ENCODE data around the gene CHMP4A. TPM values are rescaled to one million over a fixed set of nuclear protein-coding genes. Genes with fewer than 3 reads are reported as not detected.

The CHMP4A gene
- total and polyA plus RNA-seq, 9 of the 15 experiments (the other 6 are each of a cell fraction or from before 2014, with no cell fraction given): 28.8 to 104 (median 52.7) TPM

- TF ChIP-seq ZNF318 (IDR thresholded peaks at IDR 0.05; ENCODE audit: borderline replicate concordance in 1 of 2, low read depth in 1 of 2) (no peak), TRIM28 (IDR thresholded peaks at IDR 0.05) (no peak), C11orf30 (IDR thresholded peaks at IDR 0.05; ENCODE audit: low read depth) (no peak), RBM39 (optimal IDR thresholded peaks at IDR 0.05; ENCODE audit: low read depth, low read length) (peak; percentile 40), ZHX1 (conservative IDR thresholded peaks at IDR 0.05; ENCODE audit: low read length) (no peak), JUN (IDR thresholded peaks at IDR 0.05; ENCODE audit: borderline replicate concordance, low read depth, low read length) (no peak), JUN (CRISPR knock-in tag; IDR thresholded peaks at IDR 0.05; ENCODE audit: borderline replicate concordance) (no peak), CBX8 (IDR thresholded peaks at IDR 0.05; ENCODE audit: borderline replicate concordance, extremely low read depth, low read depth, low read length, poor library complexity, severe bottlenecking) (no peak), POLR2G (IDR thresholded peaks at IDR 0.05; ENCODE audit: low read depth, low read length) (no peak), STAG1 (CRISPR knock-in tag; IDR thresholded peaks at IDR 0.05; ENCODE audit: borderline replicate concordance) (no peak)
- TF ChIP-seq, protein P1, sequence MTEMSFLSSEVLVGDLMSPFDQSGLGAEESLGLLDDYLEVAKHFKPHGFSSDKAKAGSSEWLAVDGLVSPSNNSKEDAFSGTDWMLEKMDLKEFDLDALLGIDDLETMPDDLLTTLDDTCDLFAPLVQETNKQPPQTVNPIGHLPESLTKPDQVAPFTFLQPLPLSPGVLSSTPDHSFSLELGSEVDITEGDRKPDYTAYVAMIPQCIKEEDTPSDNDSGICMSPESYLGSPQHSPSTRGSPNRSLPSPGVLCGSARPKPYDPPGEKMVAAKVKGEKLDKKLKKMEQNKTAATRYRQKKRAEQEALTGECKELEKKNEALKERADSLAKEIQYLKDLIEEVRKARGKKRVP (CRISPR knock-in tag; IDR thresholded peaks at IDR 0.05): no peak
- TF ChIP-seq, protein P2, sequence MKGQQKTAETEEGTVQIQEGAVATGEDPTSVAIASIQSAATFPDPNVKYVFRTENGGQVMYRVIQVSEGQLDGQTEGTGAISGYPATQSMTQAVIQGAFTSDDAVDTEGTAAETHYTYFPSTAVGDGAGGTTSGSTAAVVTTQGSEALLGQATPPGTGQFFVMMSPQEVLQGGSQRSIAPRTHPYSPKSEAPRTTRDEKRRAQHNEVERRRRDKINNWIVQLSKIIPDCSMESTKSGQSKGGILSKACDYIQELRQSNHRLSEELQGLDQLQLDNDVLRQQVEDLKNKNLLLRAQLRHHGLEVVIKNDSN (CRISPR knock-in tag; IDR thresholded peaks at IDR 0.05): no peak
Observed at GRCh38 chr14:24241829-24242443, 28.6 kb upstream of the CHMP4A start (continued).

Measured in K562 (cell line).